ENCODE data around the gene UBN1.

UBN1 gene

DNA sequence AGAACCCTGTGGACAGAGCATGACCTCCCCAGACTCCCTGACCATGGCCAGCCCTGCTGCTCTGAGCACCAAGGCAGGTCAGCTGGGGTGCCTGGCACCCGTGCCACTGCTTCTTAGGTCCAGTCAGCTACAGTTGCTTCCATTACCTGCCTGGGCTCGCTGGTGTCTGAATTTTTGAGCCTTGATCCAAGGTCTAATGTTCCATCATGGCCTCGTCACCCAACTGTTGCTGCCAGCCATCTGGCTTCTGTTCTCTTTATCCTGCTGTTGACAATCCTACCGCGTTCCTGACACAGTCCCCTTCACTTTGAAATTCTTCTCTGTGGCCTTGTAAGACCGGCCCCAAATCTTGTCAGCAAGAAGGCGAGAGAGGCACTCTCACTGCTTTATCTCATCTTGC, 16.9 kb upstream of the UBN1 start:
- Histone ChIP-seq H3K9me3 (no peaks in the 10 kb centered on the region), H3K4me3 (ENCODE audit: low read depth, low read length) (no peak overlapping the region)

DNA sequence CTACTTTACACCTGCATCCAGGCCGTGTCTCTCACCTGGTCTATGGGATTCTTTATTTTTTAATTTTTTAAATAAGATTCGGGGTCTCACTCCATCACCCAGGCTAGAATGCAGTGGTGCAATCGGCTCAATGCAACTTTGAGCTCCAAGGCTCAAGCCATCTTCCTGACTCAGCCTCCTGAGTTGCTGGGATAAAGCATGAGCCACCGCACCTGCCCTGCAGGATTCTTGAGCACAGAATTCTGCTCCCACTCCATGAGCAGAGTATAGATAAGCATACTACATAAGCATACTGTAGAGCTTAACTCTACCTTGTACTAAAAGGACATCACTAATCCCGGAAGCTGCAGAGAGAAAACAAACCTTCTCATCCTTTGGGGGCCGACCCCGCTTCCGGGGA, 15.7 kb upstream of the UBN1 start:
- no peaks in the 10 kb centered on the region for H3K9me3 ChIP-seq
- H3K4me1 ChIP-seq, result peaks cover 3% of the 10 kb centered on the region
- no peak overlapping the region for H3K4me3 ChIP-seq (ENCODE audit: low read depth, low read length)
- TF ChIP-seq, protein P1, sequence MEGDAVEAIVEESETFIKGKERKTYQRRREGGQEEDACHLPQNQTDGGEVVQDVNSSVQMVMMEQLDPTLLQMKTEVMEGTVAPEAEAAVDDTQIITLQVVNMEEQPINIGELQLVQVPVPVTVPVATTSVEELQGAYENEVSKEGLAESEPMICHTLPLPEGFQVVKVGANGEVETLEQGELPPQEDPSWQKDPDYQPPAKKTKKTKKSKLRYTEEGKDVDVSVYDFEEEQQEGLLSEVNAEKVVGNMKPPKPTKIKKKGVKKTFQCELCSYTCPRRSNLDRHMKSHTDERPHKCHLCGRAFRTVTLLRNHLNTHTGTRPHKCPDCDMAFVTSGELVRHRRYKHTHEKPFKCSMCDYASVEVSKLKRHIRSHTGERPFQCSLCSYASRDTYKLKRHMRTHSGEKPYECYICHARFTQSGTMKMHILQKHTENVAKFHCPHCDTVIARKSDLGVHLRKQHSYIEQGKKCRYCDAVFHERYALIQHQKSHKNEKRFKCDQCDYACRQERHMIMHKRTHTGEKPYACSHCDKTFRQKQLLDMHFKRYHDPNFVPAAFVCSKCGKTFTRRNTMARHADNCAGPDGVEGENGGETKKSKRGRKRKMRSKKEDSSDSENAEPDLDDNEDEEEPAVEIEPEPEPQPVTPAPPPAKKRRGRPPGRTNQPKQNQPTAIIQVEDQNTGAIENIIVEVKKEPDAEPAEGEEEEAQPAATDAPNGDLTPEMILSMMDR (IDR thresholded peaks at IDR 0.05; ENCODE audit: low read depth, low read length), result no peak
- H3K27me3 ChIP-seq, result no peaks in the 10 kb centered on the region
- H3K36me3 ChIP-seq, result peaks cover 85% of the 10 kb centered on the region
- DNase-seq, result no peak

More for the DNA sequence above, 16.9 kb upstream of the UBN1 start:
- peaks cover 87% of the 10 kb centered on the region for H3K36me3 ChIP-seq
- peaks cover 3% of the 10 kb centered on the region for H3K4me1 ChIP-seq
- DNase-seq, result no peak
- TF ChIP-seq, protein P1 (IDR thresholded peaks at IDR 0.05; ENCODE audit: low read depth, low read length), result no peak
- H3K27me3 ChIP-seq, result no peaks in the 10 kb centered on the region

DNA sequence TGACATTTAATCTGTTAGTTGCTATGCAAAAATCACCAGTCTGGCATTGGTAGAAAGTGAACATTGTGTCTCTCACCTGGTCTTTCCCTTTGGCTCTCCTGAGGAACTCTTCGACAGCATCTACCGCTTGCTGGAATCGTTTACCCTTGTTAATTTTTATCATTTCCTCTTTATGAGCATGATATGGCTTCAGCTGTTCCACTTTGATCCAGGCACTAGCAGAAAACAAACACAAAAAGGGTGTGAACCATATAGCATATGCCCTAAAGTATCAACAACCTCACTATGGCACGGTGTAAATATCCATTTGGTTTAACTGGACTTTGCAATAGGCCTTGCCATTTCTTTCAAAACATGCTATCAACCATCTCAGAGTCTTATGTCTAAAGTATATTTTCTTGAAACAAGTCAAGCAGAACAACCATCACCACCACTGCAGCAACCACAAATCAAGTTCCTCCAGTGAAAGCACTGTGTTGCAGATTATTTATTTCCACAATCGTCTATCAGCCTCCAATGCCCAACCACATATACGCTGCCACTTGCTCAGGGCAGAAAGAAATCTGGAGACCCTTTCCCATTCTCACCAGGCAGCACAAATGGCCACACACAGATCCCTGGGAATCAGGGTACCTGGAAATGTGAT, 14.5 kb upstream of the UBN1 start:
- Histone ChIP-seq H3K36me3 (peaks cover 80% of the 10 kb centered on the region), H3K4me3 (ENCODE audit: low read depth, low read length) (no peak overlapping the region), H3K4me1 (peaks cover 3% of the 10 kb centered on the region), H3K27me3 (no peaks in the 10 kb centered on the region), H3K9me3 (no peaks in the 10 kb centered on the region)
- TF ChIP-seq, protein P1 (IDR thresholded peaks at IDR 0.05; ENCODE audit: low read depth, low read length), result no peak
- no peak for DNase-seq

DNA sequence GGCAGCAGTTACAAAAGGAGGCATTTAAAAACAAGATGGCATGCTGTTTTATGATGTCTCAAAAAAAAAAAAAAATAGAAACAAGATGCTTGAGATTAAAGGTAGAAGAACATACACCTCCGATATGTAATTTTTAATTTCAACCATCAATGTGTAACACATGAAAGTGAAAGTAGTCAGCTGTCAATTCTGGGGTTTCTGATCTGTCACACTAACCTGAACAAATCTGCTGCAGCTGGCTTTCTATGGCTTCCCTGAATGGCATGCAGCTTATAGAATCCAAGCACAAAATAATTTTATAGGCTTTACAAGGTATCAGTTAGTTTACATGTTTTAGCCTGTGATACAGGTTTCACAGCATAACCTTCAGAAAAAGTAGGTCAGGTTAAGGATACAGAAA, 13.7 kb upstream of the UBN1 start:
- Histone ChIP-seq H3K4me1 (peaks cover 3% of the 10 kb centered on the region), H3K36me3 (peaks cover 82% of the 10 kb centered on the region), H3K9me3 (no peaks in the 10 kb centered on the region), H3K4me3 (ENCODE audit: low read depth, low read length) (no peak overlapping the region), H3K27me3 (no peaks in the 10 kb centered on the region)
- DNase-seq, result no peak
- TF ChIP-seq, protein P1 (IDR thresholded peaks at IDR 0.05; ENCODE audit: low read depth, low read length), result no peak

DNA sequence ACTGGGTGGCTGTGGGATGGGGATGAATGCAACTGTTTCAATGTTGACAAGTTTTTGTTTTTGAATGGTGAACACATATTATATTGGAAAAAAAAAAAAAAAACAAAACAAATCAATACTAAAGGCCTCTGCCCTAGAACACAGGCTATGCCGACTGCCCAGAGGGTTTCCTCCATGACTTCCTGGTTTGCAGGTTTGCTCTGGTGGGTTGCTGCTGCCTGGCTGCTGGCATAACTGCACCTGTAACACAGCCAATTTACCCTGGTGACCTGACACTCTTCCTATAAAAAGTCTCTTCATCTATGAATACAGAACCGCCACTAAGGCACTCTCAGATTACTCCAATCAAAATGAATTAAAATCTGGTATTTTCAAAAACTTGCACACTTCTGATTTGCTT, 10.6 kb upstream of the UBN1 start:
- Histone ChIP-seq H3K27me3 (no peaks in the 10 kb centered on the region), H3K4me1 (peaks cover 3% of the 10 kb centered on the region), H3K4me3 (ENCODE audit: low read depth, low read length) (no peak overlapping the region), H3K9me3 (no peaks in the 10 kb centered on the region), H3K36me3 (peaks cover 76% of the 10 kb centered on the region)
- no peak for DNase-seq
- TF ChIP-seq, protein P1 (IDR thresholded peaks at IDR 0.05; ENCODE audit: low read depth, low read length), result no peak

DNA sequence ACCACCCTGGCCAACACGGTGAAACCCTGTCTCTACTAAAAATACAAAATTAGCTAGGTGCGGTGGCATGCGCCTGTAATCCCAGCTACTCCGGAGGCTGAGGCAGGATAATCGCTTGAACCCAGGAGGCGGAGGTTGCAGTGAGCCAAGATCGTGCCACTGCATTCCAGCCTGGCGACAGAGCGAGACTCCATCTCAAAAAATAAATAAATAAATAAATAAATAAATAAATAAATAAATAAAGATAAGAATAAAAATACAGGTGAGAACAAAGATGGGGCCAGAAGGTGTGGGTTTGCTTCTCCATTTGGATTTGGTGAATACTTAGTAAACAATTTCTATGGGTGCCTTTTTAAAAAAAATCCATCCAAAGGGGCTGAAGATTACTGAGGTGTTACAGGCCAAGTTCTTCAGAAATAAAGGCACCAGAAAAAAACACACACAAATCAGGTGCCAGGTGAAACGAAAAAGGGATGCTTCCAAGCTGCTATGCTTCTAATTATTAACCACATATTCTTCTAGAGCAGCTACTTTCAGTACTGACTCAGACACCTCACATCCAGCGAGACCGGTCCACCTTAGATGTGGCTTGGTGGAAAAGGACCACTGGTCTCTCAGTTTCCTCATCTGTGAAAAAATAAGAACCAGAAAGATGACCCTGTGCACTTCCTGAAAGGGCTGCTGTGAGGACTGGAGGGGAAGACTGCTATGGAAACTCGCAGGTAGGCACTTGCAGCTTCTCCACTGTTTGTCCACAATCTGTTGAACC, 9.4 kb upstream of the UBN1 start:
- Histone ChIP-seq H3K4me3 (ENCODE audit: low read depth, low read length) (no peak overlapping the region), H3K27me3 (no peaks in the 10 kb centered on the region), H3K4me1 (peaks cover 3% of the 10 kb centered on the region), H3K36me3 (peaks cover 74% of the 10 kb centered on the region), H3K9me3 (no peaks in the 10 kb centered on the region)
- TF ChIP-seq, protein P1 (IDR thresholded peaks at IDR 0.05; ENCODE audit: low read depth, low read length), result no peak
- no peak for DNase-seq
